GM19023 (cell line): ENCODE data around the gene BBS2.

Experiments used
- ATAC-seq: cut with Tn5 transposase; IDR thresholded peaks from one replicate; pipeline ENCODE4 v1.9.1; 2021; ENCODE audit warnings: mild to moderate bottlenecking, moderate library complexity; ENCODE audit not compliant: unreplicated experiment

Gene BBS2, protein sequence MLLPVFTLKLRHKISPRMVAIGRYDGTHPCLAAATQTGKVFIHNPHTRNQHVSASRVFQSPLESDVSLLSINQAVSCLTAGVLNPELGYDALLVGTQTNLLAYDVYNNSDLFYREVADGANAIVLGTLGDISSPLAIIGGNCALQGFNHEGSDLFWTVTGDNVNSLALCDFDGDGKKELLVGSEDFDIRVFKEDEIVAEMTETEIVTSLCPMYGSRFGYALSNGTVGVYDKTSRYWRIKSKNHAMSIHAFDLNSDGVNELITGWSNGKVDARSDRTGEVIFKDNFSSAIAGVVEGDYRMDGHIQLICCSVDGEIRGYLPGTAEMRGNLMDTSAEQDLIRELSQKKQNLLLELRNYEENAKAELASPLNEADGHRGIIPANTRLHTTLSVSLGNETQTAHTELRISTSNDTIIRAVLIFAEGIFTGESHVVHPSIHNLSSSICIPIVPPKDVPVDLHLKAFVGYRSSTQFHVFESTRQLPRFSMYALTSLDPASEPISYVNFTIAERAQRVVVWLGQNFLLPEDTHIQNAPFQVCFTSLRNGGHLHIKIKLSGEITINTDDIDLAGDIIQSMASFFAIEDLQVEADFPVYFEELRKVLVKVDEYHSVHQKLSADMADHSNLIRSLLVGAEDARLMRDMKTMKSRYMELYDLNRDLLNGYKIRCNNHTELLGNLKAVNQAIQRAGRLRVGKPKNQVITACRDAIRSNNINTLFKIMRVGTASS

DNA sequence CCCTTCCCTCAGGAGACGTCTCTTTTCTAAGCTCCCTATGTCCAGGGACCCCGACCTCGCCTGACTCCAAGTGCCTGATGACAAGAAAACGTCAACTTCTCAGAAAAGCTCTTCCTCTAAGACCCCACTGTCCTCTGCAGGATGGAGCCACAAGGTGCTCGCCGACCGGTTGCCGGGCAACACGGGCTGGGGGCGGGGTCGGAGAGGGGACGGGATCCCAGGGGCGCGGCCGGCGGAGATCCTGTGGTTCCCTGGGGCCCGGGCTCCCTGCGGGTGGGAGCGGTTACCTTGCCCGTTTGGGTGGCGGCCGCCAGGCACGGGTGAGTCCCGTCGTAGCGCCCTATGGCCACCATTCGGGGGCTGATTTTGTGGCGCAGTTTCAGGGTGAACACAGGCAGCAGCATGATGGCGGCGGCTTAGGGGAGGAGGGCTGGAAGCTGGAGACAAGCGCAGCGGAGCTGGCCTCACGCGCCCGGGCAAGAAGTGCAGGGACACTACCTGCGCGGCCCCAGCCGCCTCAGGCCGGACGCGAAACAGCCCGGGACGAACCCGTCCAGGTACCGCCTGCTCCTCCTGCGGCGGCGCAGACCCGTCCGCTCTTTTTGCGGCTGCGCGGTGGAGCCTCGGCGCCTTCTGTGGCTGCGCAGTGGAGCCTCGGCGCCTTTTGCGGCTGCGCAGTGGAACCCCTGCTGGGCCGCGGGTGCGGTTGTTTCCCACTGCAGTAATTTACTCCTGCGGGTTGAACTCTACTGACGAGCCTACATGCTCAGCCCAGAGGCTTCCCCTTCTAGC, at the start of gene BBS2:
Gene BBS2, minus strand, starts transcription at position 566 of the 792 bp plus-strand sequence. Its CDS starts 162 bp downstream, at position 404.
- peak; percentile 84 for ATAC-seq

DNA sequence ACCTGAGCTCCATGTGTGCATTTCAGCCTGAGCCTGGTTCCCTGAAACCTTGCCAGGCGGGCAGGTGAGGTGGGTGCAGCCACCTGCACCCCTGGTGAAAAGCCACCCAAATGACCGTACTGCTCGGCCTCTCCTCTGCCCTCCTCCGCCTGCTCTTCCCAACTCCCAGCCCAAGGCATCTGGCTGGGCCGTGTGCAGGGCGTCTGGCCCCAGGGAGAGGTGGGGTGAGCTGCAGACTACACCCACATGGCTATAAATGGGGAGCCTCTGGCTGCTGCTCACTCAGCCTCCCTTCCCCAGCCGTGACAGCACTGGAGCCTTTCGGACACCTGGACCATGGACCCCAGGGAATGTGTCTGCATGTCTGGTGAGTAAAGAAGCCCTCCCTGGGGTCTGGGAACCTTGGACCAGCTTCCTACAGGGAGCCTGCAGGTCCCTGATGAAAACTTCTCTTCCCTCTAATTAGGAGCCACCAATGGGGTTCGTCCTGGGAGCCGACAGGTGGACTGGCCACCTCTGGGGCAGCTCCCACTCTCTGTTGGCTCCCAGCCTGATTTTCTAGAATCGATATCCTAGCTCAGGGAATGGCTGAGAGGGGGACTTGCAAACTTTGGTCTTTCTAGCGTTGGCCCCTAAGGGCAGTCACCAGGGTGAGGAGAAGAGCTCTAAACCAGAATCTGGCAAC, 45.1 kb upstream of the BBS2 start, which contains the start of gene MT4:
Gene MT4, plus strand, starts transcription at position 281 of the 685 bp plus-strand sequence. Its CDS starts 56 bp downstream, at position 337.
- no peak for ATAC-seq

DNA sequence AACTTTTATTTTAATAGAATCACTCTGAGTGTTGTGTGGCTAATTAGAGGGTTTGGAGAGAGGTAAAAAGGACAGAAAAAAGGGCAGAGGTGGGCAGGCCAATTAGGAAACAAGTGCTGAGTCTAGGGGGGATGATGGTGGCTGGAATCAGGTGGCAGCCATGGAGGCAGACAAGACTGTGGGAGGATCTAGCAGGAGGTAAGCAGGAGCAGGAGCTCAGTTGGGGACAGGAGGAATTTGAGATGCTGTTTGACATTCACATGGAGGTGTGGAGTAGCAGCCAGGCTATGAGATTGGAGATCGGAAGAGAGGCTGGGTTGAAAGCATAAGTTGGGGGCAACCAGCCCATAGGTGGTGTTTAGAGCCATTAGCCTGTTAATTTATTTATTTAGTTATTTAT, 41.3 kb upstream of the BBS2 start:
- no peak for ATAC-seq

DNA sequence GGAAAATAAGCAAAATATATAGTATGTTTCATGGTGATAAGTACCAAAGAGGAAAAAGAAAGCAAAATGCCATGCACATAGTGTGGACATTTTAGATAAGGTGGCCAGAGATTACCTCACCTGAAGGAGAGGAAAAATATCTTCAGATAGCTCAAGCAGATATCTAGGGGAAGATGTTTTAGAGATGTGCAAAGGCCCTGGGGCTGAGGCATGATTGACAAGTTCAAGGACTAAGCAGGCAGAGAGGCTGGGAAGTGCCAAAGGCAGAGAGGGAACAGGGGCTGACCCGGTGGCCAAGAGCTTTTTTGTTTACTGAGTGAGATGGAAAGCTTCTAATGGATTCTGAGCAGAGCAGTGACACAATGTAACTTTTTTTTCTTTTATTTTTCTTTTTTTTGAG, 40.6 kb upstream of the BBS2 start:
- ATAC-seq = no peak

DNA sequence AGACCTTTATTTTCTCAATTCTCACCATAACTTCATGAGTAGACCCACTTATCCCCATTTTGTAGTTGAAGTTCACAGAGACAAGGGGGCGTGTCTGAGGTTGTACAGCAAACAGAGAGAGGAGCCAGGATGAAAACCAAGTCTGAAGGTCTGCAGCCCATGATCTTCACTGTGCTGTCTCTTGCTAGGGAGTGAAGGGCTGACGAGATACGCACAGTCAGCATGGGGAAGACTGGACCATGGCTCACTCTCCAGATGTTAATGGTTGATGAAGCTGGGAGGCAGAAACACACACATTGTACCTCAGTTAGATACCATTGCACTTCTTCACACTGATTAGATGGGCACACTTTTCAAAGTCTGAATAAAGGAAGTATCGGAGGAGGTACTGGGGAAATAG, 39.3 kb upstream of the BBS2 start:
- no peak for ATAC-seq

DNA sequence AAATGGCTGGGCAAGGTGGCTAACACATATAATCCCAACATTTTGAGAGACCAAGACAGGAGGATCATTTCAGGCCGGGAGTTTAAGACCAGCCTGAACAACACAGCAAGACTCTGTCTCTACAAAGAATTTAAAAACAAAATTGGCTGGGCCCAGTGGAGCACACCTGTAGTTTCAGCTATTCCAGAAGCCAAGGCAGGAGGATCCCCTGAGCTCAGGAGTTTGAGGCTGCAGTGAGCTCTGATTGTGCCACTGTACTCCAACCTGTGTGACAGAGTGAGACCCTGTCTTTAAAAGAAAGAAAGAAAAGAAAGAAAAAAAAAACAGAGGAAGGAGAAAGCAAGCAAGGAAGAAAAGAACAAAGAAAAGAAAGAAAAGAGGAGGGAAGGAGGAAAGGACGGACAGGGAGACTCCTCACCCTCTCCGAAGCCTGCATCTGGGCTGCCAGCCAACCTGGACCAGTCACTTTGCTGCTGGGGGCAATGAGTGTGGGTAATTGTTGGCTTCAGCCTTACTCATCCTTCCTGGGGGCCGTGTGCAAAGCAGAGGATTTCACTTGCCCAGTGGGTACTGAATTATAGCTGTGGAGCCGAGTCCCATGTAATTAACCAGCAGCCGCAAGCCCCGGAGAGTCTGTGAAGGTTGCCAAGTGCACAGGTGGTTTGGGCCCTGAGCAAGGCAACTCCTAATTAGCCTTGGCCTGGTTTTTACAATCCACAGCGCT, 38.4 kb upstream of the BBS2 start:
- ATAC-seq = no peak

DNA sequence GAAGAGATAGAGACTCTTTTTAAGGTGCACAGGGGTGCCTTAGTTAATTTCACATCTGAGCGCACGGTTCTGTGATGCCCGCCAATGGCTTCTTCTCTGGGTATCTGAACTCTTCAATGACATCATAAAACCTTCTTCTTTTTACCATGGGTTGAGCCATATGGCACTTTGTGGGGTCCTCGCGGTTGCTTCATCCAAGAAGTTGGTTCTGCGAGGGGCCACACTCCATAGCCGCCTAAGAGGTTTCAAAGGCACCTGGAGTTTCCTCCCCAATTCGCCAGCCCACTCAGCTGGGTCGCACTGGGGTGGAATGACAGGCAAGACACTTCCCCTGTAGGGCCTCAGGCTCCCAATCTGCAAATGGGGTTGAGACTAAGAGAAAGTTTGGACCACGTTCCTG, 34.6 kb upstream of the BBS2 start:
- no peak for ATAC-seq

DNA sequence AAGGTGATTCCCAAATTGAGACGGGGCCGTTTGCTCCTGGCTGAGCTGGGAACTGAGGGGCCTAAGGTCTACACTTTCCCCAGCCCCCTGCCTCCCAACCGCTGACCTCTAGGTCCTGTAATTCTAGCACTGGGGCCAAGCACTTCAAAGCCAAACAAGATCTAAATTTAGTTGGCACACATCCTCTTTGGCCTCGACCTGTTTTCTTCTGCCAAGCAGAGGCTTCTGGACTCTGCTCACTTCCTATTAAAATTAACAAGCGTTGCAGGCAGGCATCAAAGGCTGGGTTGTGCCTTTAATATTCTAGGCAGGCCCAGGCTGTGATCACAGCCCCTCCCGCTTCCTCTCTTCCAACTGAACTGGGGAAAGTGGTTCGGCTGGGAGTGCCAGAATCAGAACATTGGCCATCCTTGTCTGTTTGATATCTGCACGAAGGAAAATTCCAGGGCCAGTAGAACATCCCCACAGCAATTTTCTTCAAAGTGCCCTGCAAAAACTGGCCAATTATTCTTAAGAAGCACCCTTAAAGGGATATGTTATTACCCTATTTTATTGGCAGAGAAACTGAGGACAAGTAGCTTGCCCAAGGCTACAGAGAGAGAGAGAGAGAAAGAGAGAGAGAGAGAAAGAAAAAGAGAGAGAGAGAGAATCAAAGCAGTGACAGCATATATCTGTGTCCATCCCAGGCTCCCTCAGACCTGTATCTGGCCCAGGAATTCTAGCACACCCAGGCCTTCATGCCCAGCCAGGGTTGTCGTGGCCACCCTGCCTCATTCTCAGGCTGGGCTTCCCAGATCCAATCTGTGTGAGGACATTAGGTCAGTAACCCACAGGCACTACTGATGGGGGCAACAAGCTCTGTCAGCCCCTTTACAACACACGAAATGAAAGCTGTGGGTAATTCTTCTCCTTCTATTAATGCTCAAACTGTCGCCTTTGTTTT, 32.2 kb upstream of the BBS2 start:
- ATAC-seq = no peak

DNA sequence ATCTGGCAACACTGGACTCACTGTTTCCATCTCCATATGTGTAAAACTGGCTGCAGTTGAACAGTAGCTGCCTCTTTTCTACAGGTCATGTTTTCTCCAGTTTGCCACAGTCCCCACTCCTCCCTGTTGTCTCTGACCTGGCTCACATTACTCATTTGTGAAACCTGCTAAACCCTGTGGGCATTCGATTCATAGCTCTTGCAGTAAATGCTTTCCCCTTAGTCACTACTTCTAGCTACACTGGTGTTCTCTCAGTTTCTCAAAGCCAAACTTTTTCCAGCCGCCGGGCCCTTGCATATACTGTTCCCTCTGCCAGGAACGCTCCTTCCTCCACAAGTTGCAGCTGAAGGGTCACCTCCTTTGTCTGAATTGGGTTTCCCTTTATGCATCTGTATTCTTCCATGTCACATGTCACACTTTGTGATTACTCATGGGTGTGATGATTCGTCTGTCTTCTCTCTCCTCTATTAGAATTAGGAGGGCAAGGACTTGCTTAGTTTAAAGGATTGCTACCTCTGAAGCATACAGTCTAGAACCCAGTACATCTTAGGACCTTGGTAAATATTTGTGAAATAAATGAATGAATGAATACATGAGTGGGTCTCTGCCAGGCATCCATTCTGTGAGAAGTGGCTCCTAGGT, 30.0 kb upstream of the BBS2 start:
- ATAC-seq = no peak

DNA sequence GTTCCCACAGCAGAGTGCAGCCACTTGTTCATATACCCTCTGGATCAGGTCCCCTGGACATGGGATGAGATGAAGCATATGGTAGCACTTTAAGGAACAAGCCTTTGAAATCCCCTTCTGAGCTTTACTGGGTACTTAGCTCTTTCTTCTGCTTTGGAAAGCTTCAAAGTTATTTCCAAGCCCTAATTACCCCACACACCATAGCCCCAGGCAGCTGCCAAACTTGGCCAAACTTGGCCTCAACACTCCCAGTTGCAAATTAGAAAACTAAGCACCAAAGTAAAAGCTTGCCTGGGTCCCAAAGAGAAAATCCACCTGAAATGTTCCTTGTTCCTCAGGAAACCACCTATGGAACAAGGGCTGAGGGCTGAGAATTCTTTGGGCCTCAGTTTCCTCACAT, 29.3 kb upstream of the BBS2 start:
- ATAC-seq = no peak

DNA sequence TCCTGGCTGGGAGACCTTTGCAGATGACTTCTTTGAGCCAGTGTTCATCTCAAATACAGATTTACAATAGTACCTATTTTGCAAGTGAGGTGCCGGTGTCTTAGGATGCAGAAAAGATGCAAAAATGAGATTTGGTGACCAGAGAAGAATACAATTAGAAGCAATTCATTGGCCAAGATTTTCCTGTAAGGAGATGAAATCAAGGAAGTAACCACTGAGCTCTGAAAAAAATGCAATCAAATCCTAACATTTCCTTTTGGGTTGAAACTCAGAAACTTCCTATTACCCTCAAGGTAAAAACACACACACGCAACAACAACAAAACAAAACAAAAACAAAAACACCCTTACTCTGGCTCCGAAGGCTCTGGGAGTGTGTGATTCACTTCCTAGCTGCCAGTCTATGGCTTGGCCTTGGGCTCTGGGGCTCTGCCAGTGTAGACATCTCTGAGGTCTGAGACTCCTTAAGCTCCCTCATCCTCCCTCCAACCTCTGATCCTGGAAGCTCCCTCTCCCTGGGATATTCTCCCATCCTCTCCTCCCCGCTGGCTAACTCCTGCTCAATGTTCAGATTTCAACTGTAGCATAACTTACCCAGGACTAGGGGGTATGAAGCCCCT, 28.2 kb upstream of the BBS2 start:
- ATAC-seq = no peak

DNA sequence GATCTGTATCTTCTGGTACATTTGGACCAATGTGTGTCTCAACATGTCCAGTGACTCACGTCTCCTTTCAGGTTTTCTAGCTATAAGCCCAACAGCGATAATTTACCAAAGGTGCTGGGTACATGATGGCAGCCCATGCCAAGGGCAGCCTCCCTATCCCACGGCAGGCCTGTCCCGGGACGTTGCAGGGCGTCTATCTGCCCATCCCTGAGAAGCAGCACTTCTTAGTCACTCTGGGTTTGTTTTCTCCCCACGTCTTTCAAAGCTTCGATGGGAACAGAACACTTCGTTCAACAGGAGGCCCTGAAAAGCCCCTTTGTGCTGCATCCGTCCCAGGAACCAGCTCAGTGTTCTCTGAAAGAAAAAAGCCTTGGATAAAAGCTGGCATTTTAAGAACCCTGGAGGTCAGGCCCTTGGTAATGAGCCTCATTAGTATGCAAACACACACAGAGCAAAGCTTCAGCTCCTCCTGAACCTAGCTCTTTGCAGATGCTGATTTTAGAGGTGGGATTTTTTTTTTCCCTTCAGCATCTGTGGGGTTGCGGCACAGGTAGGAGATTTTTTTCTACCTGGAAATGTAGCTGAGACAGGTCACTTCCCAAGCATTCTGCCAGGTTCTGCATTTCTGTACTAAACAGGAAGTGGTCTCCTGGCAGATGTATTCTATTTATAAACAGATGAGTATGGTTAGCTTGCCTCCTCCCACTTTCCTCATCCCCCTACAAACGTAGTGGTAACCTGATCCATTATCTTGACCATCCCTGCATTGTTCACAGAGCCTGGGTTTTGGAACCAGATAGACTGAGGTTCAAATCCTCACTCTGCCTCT, 27.5 kb upstream of the BBS2 start:
- no peak for ATAC-seq

DNA sequence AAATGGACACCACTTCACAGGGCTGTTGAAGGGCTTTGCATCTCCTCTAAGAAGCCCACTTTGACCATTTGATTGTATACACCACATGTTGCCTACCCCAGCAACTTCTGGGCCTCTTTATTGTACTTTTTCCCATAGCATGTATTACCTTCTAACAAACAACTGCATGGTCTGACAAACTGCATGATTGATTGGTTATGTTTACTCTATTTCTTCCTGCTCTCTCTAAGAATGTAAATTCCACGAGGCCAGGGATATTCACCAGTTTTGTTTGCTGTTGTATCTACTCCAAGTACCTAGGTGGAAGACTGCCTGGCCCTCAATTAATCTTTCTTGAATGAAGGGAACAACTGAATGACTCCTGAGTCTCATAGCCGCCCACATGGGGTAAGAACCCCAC, 22.2 kb upstream of the BBS2 start:
- no peak for ATAC-seq

DNA sequence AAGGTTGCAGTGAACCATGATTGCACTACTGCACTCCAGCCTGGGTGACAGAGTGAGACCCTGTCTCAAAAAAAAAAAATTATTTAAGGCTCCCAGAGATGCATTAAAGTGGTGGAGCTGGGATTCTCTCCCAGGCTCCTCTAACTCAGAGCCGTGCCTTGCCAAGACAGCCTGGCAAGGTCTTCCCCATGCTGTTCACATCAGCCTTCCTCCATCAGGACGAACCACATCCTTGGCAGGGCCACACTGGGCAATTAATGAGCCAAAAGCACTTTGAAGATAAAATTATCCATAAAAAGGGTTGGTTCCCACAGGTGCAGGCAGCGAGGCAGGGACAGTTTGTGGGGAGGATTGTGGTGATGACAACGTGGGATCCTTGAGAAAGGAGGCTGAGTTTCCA, 19.8 kb upstream of the BBS2 start:
- no peak for ATAC-seq

DNA sequence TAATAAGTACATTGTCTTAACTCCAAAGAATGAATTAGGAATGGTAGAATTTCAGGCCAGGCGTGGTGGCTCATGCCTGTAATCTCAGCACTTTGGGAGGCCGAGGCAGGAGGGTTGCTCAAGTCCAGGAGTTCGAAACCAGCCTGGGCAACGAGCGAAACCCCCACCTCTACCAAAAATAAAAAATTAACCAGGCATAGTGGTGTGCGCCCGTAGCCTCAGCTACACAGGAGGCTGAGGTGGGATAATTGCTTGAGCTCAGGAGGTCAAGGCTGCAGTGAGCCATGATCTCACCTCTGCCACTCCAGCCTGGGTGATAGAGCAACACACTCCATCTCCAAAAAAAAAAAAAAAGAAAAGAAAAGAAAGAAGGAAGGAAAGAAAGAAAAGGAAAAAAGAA, 18.5 kb upstream of the BBS2 start:
- ATAC-seq = no peak

DNA sequence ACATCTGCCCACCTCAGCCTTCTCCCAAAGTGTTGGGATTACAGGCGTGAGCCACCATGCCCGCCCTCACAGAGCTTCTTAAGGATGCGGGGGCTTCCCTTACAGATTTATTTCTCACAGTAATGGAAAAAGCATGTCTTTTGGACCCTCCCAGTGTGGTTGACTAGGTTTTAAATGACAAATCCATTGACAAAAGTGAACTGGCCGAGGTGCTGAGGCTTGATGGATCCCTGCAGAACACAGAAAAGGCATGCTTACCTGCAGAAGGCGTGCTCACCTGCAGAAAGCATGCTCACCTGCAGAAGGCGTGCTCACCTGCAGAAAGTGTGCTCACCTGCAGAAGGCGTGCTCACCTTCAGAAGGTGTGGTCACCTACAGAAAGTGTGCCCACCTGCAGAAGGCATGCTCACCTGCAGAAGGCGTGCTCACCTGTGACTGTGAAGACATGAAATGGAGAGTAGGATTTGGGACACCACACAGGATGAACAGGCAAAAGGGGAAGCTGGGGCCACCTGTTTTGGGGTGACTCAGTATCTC, 15.1 kb upstream of the BBS2 start:
- no peak for ATAC-seq

DNA sequence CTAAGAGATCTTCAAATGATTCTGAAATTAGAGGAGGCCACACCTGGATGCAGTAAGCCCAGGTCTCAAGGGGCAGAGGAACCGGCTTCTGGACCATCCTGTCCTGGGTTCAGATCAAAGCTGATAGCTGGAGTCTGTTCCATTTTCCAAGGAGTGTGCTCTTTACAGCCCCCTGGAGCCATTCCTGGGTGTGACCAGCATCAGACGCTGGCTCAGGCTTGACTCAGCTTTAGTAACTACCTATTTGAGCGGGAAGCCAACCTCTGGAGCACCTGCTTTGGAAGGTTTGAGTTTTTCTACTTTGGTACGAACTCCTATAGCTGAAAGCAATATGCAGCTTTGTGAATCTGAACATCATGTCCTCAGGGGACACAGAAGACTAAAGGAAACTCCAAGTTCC, 12.9 kb upstream of the BBS2 start:
- no peak for ATAC-seq
